GM21717 (cell line): Measurements from ENCODE around the gene ANKRD34A.
"Not testable (repeated sequence)": the region's sequence is repeated elsewhere in the genome, so short reads cannot be mapped to it uniquely, and the experiment has no call there.

Source experiments
- ATAC-seq: cut with Tn5 transposase; IDR thresholded peaks from one replicate; pipeline ENCODE4 v1.9.1; 2021; ENCODE audit warnings: mild to moderate bottlenecking, moderate library complexity; ENCODE audit not compliant: unreplicated experiment

Gene ANKRD34A

GRCh38 chr1:145949219-145949618 lies 15.2 kb downstream of the ANKRD34A start:
- no peak for ATAC-seq

GRCh38 chr1:145947551-145947950 lies 16.8 kb downstream of the ANKRD34A start:
- no peak for ATAC-seq

- no peak for ATAC-seq
Measured at GRCh38 chr1:145946477-145946986, 17.8 kb downstream of the ANKRD34A start.

- ATAC-seq: no peak
Measured at GRCh38 chr1:145944532-145944931, 19.8 kb downstream of the ANKRD34A start.

GRCh38 chr1:145942871-145943270 lies 21.5 kb downstream of the ANKRD34A start:
- no peak for ATAC-seq

- ATAC-seq: no peak
Measured at GRCh38 chr1:145942405-145942804, 22.0 kb downstream of the ANKRD34A start.

GRCh38 chr1:145937436-145937835 lies 26.9 kb downstream of the ANKRD34A start:
- ATAC-seq: no peak

GRCh38 chr1:145936247-145936646 lies 28.1 kb downstream of the ANKRD34A start:
- ATAC-seq: no peak

- ATAC-seq: no peak
Measured at GRCh38 chr1:145935708-145936107, 28.7 kb downstream of the ANKRD34A start.

GRCh38 chr1:145932522-145933009 lies 31.8 kb downstream of the ANKRD34A start:
- not testable (repeated sequence) for ATAC-seq

- ATAC-seq: no peak
Measured at GRCh38 chr1:145927916-145928643, 36.3 kb downstream of the ANKRD34A start.

- ATAC-seq: peak; percentile 88
Measured at GRCh38 chr1:145927063-145927886, 37.1 kb downstream of the ANKRD34A start, which contains the start of gene RBM8A. Gene RBM8A, minus strand, starts transcription at chr1:145927484. Its CDS starts 58 bp downstream, at chr1:145927426.

- peak; percentile 1 for ATAC-seq
Measured at GRCh38 chr1:145926686-145927062, 37.7 kb downstream of the ANKRD34A start.

GRCh38 chr1:145922266-145922665 lies 42.1 kb downstream of the ANKRD34A start:
- no peak for ATAC-seq

- not testable (repeated sequence) for ATAC-seq
Measured at GRCh38 chr1:145920297-145920696, 44.1 kb downstream of the ANKRD34A start.

GRCh38 chr1:145918992-145919939 lies 45.1 kb downstream of the ANKRD34A start:
- no peak for ATAC-seq

GRCh38 chr1:145918144-145918991 lies 46.0 kb downstream of the ANKRD34A start, which contains the start of gene PEX11B:
Gene PEX11B, minus strand, starts transcription at chr1:145918717. Its CDS starts 29 bp downstream, at chr1:145918688.
- peak; percentile 74 for ATAC-seq

- ATAC-seq: no peak
Measured at GRCh38 chr1:145917595-145917994, 46.8 kb downstream of the ANKRD34A start.

- ATAC-seq: no peak
Measured at GRCh38 chr1:145916745-145917144, 47.6 kb downstream of the ANKRD34A start.
